Stimulated activated naive CD8-positive, alpha-beta T cell treated with anti-CD3 and anti-CD28 coated beads, Interleukin-15, Interleukin-2, amounts not matched to agents 100 U/mL and 50 U/mL, for 24 hours (primary cell): ENCODE results near the gene PCNP.
A peak's percentile ranks its signal among the peaks of the same experiment; 100 is the strongest.
"Not testable (repeated sequence)": the region's sequence is repeated elsewhere in the genome, so short reads cannot be mapped to it uniquely, and the experiment has no call there.

ENCODE experiments used
- ATAC-seq: fragments of 150-1000 bp; cut with Tn5 transposase; one replicate; pipeline ENCODE4 v1.10.0; 2021
- DNase-seq: peaks from one replicate; pipeline ENCODE4 v3.0.0; 2021

PCNP gene

DNA sequence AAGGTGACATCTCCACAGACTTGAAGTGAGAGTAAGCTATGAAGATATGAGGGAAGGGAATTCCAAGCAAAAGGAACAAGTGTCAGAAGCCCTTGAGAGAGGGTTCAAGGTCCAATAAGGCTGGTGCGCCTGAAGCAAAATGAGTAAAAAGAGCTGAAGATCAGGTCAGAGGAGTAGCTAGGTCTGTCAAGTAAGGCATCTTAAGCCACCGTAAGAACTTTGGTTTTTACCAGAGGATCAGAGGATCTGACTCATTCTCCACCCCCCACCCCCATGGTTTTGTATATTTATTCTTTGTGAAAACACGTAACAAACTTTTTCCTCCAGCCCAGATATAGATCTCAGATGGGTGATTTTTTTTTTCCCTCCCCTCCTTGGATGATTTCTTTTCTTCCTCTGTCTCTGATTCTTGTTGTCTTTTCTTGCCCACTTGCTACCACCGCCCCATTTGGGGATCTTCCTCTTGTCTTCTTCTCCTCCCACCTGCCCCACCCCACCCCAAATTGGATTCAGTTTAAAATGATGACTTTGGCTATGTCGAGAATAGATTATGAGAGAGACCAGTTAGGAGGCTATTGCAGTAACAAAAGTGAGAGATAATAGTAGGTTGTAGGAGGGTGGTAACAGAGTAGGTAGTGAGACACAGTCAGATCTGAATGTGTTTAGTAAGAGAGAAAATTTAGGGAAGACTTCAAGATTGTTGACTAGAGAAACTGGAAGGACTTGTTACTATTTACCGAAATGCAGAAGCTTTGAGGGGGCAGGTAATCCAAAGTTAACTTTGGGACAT, 6.3 kb upstream of the PCNP start:
- DNase-seq (peak; percentile 35), ATAC-seq (peak; percentile 88)

DNA sequence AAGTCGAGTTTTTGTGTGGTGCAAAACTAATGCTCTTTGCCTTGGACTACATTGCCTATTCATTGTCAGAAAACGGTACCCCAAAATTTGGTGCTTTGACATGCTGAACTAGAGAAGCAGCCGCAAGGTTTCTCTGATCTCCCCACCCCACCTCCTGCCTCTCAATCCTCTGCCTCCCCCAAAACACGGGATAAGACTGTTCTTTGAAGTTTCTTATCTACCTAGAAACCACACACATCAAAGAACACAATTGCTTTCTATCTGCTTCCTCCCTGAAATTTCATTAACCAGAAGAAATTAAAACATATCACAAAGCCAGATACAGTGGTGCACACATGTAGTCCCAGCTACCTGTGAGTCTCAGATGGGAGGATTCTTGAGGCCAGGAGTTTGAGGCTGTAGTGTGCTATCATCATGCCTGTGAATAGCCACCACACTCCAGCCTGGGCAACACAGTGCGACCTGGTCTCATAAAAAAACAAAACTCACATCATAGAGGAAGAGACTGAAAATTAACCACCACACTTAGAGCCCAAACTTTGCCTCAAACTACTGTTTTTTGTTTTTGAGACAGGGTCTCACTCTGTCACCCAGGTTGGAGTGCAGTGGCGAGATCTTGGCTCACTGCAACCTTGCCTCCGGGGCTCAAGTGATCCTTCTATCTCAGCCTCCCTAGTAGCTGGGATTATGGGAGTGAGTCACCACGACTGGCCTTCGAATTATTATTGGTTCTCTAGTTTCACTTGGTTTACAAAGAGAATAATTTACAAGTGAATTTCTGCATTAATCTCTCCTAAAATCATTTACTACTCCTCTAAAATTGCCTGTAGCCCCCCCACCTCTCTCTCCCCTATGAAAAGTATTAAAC, 2.7 kb upstream of the PCNP start:
- ATAC-seq (no peak), DNase-seq (no peak)

DNA sequence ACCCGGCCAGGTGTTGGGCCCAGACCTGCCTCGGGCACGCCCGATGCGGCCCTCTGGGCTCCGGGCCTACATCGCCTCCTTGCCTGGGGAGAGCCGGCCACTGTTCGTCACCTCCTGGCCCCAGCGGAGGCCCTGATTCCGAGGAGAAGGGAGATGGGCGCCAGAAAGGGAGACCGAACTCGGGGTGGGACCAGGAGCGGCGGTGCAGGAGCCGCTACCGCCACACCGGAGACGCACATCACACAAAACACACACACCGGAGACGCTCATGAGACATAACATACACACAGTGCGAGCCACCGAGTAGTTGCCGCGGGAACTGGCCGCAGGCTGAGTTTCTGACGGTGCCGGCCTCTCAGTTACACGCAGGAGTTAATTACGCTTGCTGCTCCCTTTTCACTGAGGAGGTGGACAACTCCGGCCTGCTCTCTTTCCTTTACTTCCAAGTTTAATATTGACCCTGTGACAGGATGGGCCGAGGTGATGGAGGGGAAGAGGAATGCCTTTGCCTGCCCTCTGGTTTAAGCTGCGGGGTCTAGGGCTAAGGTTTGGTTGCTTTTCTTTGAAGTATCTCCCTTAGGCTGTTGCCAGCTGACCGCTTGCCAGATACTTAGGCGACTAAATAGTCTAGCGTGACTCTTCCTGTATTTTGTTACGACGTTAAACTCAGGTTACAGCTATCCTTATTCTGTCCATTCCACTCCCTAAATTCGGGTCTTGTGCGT, 570 bp downstream of the PCNP start:
- peak; percentile 66 for ATAC-seq
- peak; percentile 56 for DNase-seq

DNA sequence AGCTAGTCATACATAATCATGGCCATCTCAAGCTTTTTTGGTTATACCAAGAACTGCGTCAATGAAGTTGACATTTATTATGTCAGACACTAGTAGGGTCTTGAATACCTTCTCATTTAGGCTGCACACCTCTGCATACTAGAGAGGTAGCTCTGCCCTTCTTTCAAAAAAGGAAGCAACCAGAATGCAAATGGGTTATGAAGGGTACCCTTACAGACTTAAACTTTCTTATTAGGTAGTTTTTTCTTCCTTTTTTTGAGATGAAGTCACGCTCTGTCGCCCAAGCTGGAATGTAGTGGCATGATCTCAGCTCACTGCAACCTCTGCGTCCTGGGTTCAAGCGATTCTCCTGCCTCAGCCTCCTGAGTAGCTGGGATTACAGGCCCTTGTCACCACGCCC, 3.3 kb downstream of the PCNP start:
- DNase-seq = no peak
- ATAC-seq = no peak

DNA sequence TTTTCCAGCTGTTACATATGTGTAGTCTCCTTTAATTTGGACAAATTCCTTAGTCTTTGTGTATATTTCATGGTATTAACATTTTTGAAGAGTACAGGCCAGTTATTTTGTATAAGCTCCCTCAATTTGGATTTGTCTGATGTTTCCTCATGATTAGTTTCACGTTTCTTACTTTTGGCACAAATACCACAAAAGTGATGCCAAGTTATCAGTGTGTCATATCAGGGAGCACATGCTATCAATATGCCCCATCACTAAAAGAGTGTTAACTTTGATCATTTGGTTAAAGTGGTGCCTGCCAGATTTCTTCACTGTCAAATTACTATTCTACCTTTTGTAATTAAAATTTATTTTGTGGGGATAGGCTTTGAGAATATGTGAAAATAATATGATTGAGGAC, 14.6 kb downstream of the PCNP start:
- DNase-seq = no peak

DNA sequence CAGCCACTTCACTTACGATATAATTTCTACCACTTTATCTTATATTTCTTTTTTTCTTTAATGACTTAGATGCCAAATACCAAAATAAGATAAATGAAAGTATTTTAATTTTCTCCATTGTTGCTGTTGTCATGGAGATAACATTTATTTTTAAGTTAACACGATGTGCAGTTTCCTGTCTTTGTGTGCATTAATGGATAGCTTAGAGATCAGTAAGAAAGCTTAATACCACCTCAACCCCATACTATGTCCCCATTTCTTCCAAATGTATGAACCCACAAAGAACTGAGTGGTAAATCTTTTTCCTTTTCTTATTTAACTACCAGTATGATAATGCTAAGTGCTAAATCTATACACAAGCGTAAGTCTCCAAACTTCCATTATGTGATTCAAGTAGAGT, 17.1 kb downstream of the PCNP start:
- no peak for DNase-seq
- no peak for ATAC-seq

More for the DNA sequence above, 14.6 kb downstream of the PCNP start:
- ATAC-seq = no peak

DNA sequence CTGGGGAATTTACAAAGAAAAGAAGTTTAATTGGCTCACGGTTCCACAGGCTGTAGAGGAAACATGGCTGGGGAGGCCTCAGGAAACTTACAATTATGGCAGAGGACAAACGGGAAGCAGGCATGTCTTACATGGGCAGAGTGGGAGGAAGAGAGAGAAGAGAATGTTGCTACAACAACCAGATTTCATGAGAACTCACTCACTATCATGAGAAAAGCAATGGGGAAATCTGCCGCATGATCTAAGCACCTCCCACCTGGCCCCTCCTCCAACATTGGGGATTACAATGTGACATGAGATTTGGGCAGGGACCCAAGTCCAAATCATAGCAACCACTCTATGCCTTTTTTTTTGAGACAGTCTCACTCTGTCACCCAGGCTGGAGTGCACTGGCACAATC, 28.8 kb downstream of the PCNP start:
- no peak for ATAC-seq
- DNase-seq = no peak

DNA sequence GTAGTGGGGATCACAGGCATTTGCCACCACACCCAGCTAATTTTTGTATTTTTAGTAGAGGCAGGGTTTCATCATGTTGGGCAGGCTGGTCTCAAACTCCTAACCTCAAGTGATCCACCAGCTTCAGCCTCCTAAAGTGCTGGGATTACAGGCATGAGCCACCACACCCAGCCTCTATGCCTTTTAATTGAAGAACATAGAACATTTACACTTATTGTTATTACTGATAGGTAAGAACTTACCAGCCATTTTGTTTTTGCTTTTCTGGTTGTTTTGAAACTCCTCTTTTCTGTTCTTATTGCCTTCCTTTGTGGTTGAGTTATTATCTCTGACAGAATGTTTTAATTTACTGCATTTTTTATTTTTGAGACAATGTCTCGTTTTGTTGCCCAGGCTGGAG, 29.2 kb downstream of the PCNP start:
- no peak for DNase-seq
- no peak for ATAC-seq

DNA sequence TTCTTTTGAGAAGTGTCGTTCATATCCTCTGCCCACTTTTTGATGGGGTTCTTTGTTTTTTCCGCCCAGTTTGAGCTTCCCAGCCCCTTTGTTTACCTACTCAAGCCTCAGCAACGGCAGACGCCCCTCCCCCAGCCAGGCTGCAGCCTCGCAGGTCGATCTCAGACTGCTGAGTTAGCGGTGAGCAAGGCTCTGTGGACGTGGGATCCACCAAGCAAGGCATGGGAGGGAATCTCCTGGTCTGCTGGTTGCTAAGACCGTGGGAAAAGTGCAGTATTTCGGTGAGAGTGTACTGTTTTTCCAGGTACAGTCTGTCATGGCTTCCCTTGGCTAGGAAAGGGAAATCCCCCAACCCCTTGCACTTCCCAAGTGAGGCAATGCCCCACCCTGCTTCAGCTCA, 31.4 kb downstream of the PCNP start:
- DNase-seq, ATAC-seq: not testable (repeated sequence)

DNA sequence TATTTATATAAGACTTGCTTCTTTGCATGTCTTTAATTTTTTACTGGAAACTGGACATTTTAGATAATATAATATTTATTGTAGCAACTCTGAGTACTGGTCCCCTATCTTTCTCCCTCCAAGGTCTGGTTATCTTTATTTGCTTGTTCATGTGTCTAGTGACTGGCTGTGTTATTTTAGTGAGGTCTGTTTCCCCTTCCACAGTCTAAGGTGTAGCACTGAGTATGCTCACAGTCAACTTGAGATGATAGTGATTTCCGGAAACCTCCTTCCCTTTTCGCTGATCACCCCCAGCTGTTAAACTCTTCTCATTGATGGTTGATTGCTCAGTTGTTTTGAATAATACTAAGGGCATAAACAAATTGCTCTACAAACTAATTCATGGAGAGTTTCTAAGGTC, 37.0 kb downstream of the PCNP start:
- no peak for DNase-seq
- ATAC-seq = no peak

DNA sequence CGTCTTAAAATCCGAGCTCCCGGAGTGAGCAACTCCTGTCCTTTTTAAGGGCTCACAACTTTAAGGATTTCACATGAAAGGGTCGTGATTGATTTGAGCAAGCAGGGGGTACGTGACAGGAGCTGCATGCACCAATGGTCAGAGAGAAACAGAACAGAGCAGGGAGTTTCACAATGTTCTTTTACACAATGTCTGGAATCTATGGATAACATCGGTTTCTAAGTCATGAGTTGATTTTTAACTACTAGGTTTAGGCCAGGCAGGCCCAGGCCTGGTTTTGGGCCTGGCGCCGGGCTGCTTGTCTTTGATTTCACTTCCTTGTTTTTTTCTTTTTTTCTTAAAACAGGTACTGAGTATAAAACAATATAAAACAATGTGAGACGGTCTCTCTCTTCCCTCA, 39.0 kb downstream of the PCNP start:
- ATAC-seq, DNase-seq: not testable (repeated sequence)

DNA sequence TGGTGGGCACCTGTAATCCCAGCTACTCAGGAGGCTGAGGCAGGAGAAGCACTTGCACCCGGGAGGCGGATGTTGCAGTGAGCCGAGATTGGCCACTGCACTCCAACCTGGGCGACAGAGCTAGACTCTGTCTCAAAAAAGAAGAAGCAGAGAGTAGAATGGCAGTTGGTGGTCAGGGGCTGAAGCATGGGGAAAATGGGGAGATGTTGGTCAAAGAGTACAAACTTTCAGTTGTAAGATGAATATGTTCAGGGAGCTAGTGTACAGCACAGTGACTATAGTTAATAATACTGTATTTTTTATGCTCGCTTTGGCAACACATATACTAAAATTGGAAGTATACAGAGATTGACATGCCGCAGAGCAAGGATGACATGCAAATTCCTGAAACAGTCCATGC, 41.5 kb downstream of the PCNP start:
- ATAC-seq (no peak), DNase-seq (no peak)

DNA sequence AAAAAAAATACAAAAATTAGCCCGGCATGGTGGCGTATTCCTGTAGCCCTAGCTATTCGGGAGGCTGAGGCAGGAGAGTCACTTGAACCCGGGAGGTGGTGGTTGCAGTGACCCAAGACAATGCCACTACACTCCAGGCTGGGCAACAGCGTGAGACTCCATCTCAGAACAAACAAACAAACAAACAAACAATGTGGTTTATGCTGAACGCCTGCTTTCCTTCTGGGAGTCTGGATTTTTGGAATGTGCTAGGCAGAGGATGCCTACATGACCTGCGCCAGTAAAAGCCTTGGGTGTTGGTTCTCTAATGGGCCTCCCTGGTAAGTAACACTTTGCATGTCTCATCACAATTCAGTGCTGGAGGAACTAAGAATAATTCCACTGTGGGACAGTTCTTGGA, 43.5 kb downstream of the PCNP start:
- DNase-seq = no peak
- no peak for ATAC-seq

DNA sequence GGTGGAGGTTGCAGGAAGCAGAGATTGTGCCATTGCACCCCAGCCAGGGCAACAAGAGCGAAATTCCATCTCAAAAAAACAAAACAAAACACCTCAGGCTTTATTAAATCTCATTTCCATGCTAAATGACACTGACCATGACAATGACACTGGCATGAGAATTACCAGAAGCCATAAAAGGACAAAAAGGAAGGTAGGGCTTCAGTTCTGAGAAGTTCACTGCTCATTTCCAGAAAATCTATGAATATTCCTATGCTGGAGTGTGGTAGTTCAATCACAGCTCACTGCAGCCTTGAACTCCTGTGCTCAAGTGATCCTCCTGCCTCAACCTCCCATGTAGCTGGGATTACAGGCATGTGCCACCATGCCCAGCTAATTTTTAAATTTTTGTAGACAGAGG, 44.7 kb downstream of the PCNP start:
- ATAC-seq (no peak), DNase-seq (no peak)

DNA sequence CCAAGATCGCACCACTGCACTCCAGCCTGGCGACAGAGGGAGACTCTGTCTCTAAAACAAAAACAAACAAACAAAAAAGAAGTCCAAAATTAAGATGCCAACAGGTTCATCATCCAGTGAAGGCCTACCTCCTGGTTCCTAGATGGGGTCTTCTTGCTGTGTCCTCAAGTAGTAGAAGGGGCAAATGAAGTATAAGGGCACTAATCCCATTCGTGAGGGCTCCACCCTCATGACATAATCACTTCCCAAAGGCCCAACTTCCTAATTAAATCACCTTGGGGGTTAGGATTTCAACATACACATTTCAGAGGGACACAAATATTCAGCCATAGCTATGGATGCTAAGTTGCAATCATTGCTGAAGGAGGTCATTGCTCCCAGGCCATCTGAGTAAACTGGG, 45.8 kb downstream of the PCNP start:
- no peak for DNase-seq
- ATAC-seq = no peak

DNA sequence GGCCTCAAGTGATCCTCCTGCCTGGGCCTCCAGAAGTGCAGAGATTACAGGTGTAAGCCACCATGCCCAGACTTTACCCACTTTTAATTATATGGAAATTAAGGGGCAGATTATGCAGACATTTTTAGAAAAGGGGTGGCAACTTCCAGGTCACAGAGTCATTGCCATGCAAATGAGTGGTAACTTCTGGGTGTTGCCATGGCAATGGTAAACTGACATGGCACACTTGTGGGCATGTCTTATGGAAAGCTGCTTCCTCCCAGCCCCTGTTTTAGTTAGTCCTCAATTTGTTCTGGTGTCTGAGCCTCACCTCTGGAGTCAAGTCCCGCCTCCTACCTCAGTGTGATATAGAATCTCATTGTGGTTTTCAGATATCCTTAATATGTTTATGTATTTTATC, 49.7 kb downstream of the PCNP start:
- no peak for ATAC-seq
- no peak for DNase-seq

DNA sequence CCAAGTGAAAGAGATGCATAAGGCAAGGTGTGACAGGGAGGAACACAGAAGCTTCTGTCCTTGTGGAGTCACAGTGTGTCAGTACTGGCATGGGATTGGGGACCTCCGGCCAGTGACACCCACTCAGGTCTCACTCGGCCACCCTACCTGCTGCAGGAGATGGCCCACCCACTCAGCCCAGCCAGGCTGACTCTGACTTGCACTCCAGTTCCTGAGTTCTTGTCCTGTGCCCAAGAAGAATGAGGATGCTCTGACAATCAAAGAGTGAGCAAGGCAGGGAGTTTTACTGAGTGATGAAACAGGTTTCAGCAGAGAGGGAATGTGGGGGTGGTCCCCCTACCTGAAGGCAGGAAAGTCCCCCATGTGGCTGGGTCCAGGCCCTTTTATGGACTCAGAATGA, 50.9 kb downstream of the PCNP start:
- ATAC-seq = no peak

DNA sequence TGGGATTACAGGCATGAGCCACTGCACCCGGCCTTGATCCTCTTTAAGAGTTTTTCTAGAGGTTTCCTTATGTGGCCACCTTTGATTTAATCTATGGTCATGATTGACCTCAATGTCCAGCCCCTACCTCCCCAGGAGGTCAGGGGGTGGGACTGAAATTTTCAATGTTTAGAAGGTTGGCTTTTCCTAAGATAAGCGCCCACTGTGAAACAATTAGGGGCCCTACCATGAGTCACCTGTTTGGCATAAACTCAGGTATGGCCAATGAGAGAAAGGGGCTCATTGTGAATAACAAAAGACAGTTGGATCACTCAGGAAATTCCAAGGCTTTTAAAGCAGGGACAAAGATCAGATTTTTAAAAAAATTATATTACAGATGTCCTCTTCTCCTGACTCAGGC, 51.9 kb downstream of the PCNP start:
- DNase-seq (no peak), ATAC-seq (no peak)

More for the DNA sequence above, 50.9 kb downstream of the PCNP start:
- DNase-seq = no peak

DNA sequence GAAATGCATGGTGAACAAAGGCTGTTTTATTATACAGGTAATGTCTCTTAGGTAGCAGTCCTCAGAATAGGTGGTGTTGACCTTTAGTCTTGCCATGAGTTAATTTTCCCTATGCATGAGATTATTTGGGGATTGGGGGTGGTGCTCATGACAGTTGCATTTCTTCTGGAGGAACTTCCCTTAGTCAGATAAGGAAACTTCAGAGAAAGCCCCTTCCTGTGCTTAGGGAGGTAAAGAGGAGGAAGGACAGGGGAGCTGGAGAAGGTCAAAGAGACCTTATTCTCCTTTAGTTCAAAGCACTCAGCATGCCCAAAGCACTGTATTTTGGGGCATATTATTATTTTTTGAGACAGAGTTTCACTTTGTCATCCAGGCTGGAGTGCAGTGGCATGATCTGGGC, 55.2 kb downstream of the PCNP start:
- no peak for ATAC-seq
- DNase-seq = no peak

DNA sequence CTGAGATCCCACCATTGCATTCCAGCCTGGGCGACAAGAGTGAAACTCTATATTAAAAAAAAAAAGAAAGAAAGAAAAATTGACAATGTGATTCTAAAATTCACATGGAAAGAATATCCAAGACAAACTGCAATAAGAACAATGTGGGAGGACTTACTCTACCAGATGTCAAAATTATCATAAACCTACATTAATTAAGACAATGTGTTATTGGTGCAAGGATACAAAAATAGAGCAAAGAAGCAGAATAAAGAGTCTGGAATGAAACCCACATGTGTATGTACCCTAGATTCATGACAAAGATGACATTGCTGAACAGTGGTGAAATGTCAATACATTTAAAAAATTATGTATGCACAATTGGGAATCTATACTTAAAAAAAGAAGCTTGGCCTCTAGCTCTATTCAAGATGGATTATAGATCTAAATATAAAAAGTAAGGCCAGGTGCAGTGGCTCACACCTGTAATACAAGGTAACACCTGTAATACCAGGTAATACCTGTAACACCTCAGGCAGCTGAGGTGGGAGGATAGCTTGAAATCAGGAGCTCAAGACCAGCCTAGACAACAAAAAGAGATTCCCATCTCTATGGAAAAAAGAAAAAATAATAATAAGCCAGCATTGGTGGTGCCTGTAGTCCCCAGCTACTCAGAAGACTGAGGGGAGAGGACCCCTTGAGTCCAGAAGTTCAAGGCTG, 57.3 kb downstream of the PCNP start:
- DNase-seq = no peak

DNA sequence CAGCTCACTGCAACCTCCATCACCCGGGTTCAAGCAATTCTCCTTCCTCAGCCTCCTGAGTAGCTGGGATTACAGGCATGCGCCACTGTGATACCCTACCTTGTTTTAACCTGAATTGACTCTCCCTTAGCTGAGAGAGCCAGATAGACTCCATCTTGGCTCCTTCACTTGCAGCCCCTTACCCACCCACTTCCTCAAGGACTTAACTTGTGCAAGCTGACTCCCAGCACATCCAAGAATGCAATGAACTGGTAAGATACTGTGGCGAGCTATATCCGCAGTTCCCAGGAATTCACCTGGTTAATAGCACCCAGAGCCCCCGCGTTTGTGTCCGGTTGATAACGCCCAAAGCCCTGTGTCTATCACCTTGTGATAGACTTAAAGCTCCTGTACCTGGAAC, 58.0 kb downstream of the PCNP start:
- not testable (repeated sequence) for DNase-seq, ATAC-seq

More for the DNA sequence above, 57.3 kb downstream of the PCNP start:
- no peak for ATAC-seq

DNA sequence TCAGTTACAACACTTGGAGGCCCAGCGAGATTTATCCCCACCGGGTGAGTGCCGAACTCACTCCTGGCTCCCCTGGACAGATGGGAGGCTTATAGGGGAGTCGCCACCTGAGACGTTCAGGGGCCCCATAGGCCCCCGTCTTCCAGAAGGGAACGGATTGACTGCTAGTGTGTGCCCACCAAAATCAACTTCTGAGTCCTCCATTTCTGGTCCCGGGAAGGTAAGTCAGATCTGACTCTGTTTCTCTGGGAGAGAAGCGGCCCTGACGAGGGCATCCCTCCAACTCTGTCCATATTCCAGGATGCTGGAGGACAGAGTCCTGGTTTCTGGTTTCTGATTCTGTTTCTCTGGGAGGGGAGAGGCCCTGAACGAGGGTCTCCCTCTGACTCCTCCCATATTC, 58.6 kb downstream of the PCNP start:
- DNase-seq = no peak
- ATAC-seq = no peak
